ENCODE measurements around the gene FNTB. TPM values are rescaled to one million over a fixed set of nuclear protein-coding genes. Genes with fewer than 3 reads are reported as not detected.

The FNTB gene
- total and polyA plus RNA-seq, 2 of the 13 experiments (the other 11 are each of a cell fraction or from before 2014, with no cell fraction given): 23.6 to 28.5 TPM

- intact Hi-C loops (cut with micrococcal nuclease; ENCODE audit: unreplicated experiment) (no loop called here), in situ Hi-C loops (cut with HindIII; ENCODE audit: extremely low pct_ligation_motif_present, low pct_unique_long_range_greater_than_20kb) (no loop called here)
- BruUV-seq (replicated peaks): no TSS peak
- CTCF ChIA-PET (ENCODE audit: low intra/inter-chr PET ratio, low total read pairs): no interaction called here
- peaks cover 21% of the 10 kb centered on the region for H3K4me1 ChIP-seq (ENCODE audit: insufficient read depth, low read length)
- no peak overlapping the region for H3K4me2 ChIP-seq (ENCODE audit: low read depth, low read length)
- FAIRE-seq (no peak), ATAC-seq (no peak), DNase-seq (ENCODE audit: low spot score) (no peak)
- no peaks in the 10 kb centered on the region for H3K27me3 ChIP-seq (ENCODE audit: control insufficient read depth in 1 of 2, insufficient read depth in 2 of 2, low read length in 2 of 2)
- H3K27ac ChIP-seq (ENCODE audit: extremely low read length, insufficient read depth, low read length): no peak overlapping the region
- no peaks in the 10 kb centered on the region for H3K79me2 ChIP-seq (ENCODE audit: insufficient read depth, low read length)
- POLR2A ChIA-PET: interaction anchor here (1.6 to 2.5 kb wide), 2 partner anchors 8 to 30 kb away, joined by 4 to 9 read pairs; partner anchors contain the start of gene FNTB
- WGBS (ENCODE audit: low lambda C conversion rate): 100% methylated on average over 8 of the region's 8 CpGs
- H3K4me3 ChIP-seq (replicated peaks in 1 of 3; ENCODE audit: insufficient read depth in 1 of 3, low read depth in 2 of 3, low read length in 3 of 3): no peak overlapping the region
- H3K9ac ChIP-seq (ENCODE audit: insufficient read depth, low read depth, low read length): no peak overlapping the region
- TF ChIP-seq ATAD3A (CRISPR knock-in tag; IDR thresholded peaks at IDR 0.05): no peak
- no peak for TF ChIP-seq MAFK (conservative IDR thresholded peaks at IDR 0.05 in 1 of 2, IDR thresholded peaks at IDR 0.05 in 1 of 2; ENCODE audit: low read length in 2 of 2)
- no peak for TF ChIP-seq ZNF251 (CRISPR knock-in tag; IDR thresholded peaks at IDR 0.05)
- no peak for TF ChIP-seq ZNF484 (CRISPR knock-in tag; IDR thresholded peaks at IDR 0.05; ENCODE audit: borderline replicate concordance, low read depth)
- TF ChIP-seq STAT5B (CRISPR knock-in tag; IDR thresholded peaks at IDR 0.05): no peak
- TF ChIP-seq MATR3 (CRISPR knock-in tag; IDR thresholded peaks at IDR 0.05): no peak
- TF ChIP-seq EP300 (IDR thresholded peaks at IDR 0.05; ENCODE audit: low read depth in 2 of 2, low read length in 2 of 2): no peak
- no peak for TF ChIP-seq EP300 (CRISPR knock-in tag; IDR thresholded peaks at IDR 0.05; ENCODE audit: borderline replicate concordance)
- TF ChIP-seq ZNF546 (CRISPR knock-in tag; conservative IDR thresholded peaks at IDR 0.05): no peak
- TF ChIP-seq FOXJ3 (CRISPR knock-in tag; IDR thresholded peaks at IDR 0.05; ENCODE audit: borderline replicate concordance): no peak
- no peak for TF ChIP-seq ZNF230 (CRISPR knock-in tag; IDR thresholded peaks at IDR 0.05)
- TF ChIP-seq DNMT1 (CRISPR knock-in tag; IDR thresholded peaks at IDR 0.05): no peak
- TF ChIP-seq ZBTB14 (CRISPR knock-in tag; IDR thresholded peaks at IDR 0.05): no peak
- H3K9me3 ChIP-seq (ENCODE audit: low read length): no peaks in the 10 kb centered on the region
- H3K36me3 ChIP-seq (replicated peaks in 1 of 2; ENCODE audit: control insufficient read depth in 1 of 2, insufficient read depth in 2 of 2, low read length in 2 of 2): no peaks in the 10 kb centered on the region; a peak in 1 of 5 replicates
- H2AFZ ChIP-seq (ENCODE audit: low read length): no peak overlapping the region
- H4K20me1 ChIP-seq (ENCODE audit: insufficient read depth, low read length): no peaks in the 10 kb centered on the region
Observed at GRCh38 chr14:64956697-64957406, 29.8 kb upstream of the FNTB start.
